H1 (cell line): ENCODE data around the gene FOSL1.

Source experiments
- ATF3 ChIP-seq: IDR thresholded peaks from 2 replicates; pipeline ENCODE4 v1.6.1; 2011; ENCODE audit warnings: low read depth, mild to moderate bottlenecking, low read length; ENCODE audit not compliant: insufficient read depth
- CTCF ChIP-seq, 3 experiments: IDR thresholded peaks; 1 replicate in 2 of 3; 2 replicates in 1 of 3; pipeline versions ENCODE4 v1.5.1 to v1.6.1; 2011; ENCODE audit warnings: low read length in 3 of 3, mild to moderate bottlenecking in 3 of 3, inconsistent platforms in 2 of 3, low read depth in 1 of 3, moderate library complexity in 1 of 3; ENCODE audit not compliant: insufficient read depth in 1 of 3; ENCODE audit errors: control extremely low read depth in 1 of 3
- EZH2 ChIP-seq: fragments of 200-600 bp; sonication (generic); IDR thresholded peaks from 2 replicates; pipeline ENCODE4 v1.7.1; 2012; ENCODE audit warnings: low read depth, mild to moderate bottlenecking, moderate library complexity, low read length, inconsistent platforms; ENCODE audit not compliant: severe bottlenecking
- GTF2F1 ChIP-seq: IDR thresholded peaks from 2 replicates; pipeline ENCODE4 v1.6.1; 2012; ENCODE audit warnings: low read depth, low read length, improper control_type of control experiment, borderline replicate concordance
- JUN ChIP-seq: IDR thresholded peaks from 2 replicates; pipeline ENCODE4 v1.6.1; 2011; ENCODE audit warnings: low read depth, mild to moderate bottlenecking, improper control_type of control experiment, low read length
- MAX ChIP-seq: IDR thresholded peaks from 2 replicates; pipeline ENCODE4 v1.6.1; 2012; ENCODE audit warnings: inconsistent platforms
- POLR2A ChIP-seq, 2 experiments: IDR thresholded peaks; 1 replicate in 1 of 2; 2 replicates in 1 of 2; pipeline ENCODE4 v1.6.1; 2011; ENCODE audit warnings: low read depth in 2 of 2, low read length in 2 of 2, mild to moderate bottlenecking in 2 of 2; ENCODE audit errors: control extremely low read depth in 1 of 2
- RNF2 ChIP-seq: fragments of 200-900, 300-1000 bp; sonication (generic); IDR thresholded peaks from 2 replicates; pipeline ENCODE4 v1.7.1; 2016; ENCODE audit warnings: borderline replicate concordance, low read depth, mild to moderate bottlenecking, antibody characterized with exemption, low read length; ENCODE audit not compliant: poor library complexity, severe bottlenecking; ENCODE audit errors: missing control alignments

- TF ChIP-seq EZH2 (no peak), RNF2 (no peak), POLR2A (IDR thresholded peaks at IDR 0.05; ENCODE audit: control extremely low read depth in 1 of 2, low read depth in 2 of 2, low read length in 2 of 2) (peak in 1 of 2 experiments; percentile 30; a peak in 1 of 3 replicates), CTCF (IDR thresholded peaks at IDR 0.05; ENCODE audit: control extremely low read depth in 1 of 3, insufficient read depth in 1 of 3, low read depth in 1 of 3, low read length in 3 of 3) (no peak), MAX (peak; percentile 61; the same call in 1 of the 2 replicates), JUN (no peak), ATF3 (peak; percentile 67), GTF2F1 (no peak)
Measured at GRCh38 chr11:65873318-65874156, 26.7 kb downstream of the FOSL1 start.
